Esophagus squamous epithelium (tissue), 5 donors: ENCODE data around the gene MUL1. TPM values are rescaled to one million over a fixed set of nuclear protein-coding genes. Genes with fewer than 3 reads are reported as not detected.

ENCODE experiments used
- DNase-seq: peaks from one replicate; lab custom pipeline; 2025; lab: John Stamatoyannopoulos, UW
- H3K27ac ChIP-seq, 4 donors: fragments of 200-600 bp; sonication (generic); one replicate each; pipeline ENCODE4 v1.5.1; 2016 to 2019; ENCODE audit warnings: mild to moderate bottlenecking in 1 of 4
- H3K27me3 ChIP-seq, 4 donors: fragments of 200-600 bp; sonication (generic); 1 replicate in 3 of 4; 2 replicates in 1 of 4; pipeline versions ENCODE4 v1.5.1 to v1.6.0; 2017 to 2021; ENCODE audit warnings: antibody characterized with exemption in 1 of 4
- H3K36me3 ChIP-seq, 3 donors: fragments of 200-600 bp; sonication (generic); one replicate each; pipeline ENCODE4 v1.5.1; 2016 to 2019
- H3K4me1 ChIP-seq, 3 donors: fragments of 200-600 bp; sonication (generic); one replicate each; pipeline ENCODE4 v1.5.1; 2017 to 2019
- H3K4me3 ChIP-seq, 4 donors: fragments of 200-600 bp; sonication (generic); 1 replicate in 3 of 4; 2 replicates in 1 of 4; pipeline ENCODE4 v1.5.1; 2016 to 2019; ENCODE audit warnings: mild to moderate bottlenecking in 2 of 4, moderate library complexity in 1 of 4
- H3K9me3 ChIP-seq, 3 donors: fragments of 200-600 bp; sonication (generic); one replicate each; pipeline ENCODE4 v1.5.1; 2016 to 2019
- CTCF ChIP-seq, 6 experiments: fragments of 450-650 bp in 4 of 6; fragments of 200-600 bp in 2 of 6; sonication (generic) in 2 of 6; IDR thresholded peaks; one replicate each; pipeline ENCODE4 v1.5.1; 2016 to 2019; ENCODE audit warnings: antibody characterized with exemption in 6 of 6, mild to moderate bottlenecking in 4 of 6, moderate library complexity in 4 of 6
- POLR2A ChIP-seq, 4 donors: fragments of 450-650 bp; IDR thresholded peaks; one replicate each; pipeline ENCODE4 v1.6.1; 2017; ENCODE audit warnings: antibody characterized with exemption in 4 of 4, mild to moderate bottlenecking in 4 of 4, moderate library complexity in 3 of 4
- WGBS, 2 donors: methylation state at CpG; one replicate each; pipeline ENCODE4 v1.1.5; 2018; 5-methylcytosine and 5-hydroxymethylcytosine counted together
- intact Hi-C: fragments of 100-400 bp; cut with DNase I; formaldehyde crosslinking; loops from one replicate; pipeline ENCODE4 v1.15.0; 2022
- total RNA-seq, 4 donors: library from RNA; depleted of rRNA; stranded (reverse); fragments of >200 nt; gene quantifications; one replicate each; pipeline ENCODE4 v1.1.0, GENCODE V29; 2016
- donor health status: DM: yes; HTN: yes; CAD: no.

Gene MUL1
- total RNA-seq, 4 donors from 2014 or later, result 19.0 to 35.6 (median 26.2) TPM

GRCh38 chr1:20479840-20480239, 28.1 kb downstream of the MUL1 start:
- H3K4me1 ChIP-seq, result peaks cover 15 to 40% (median 16%) of the 10 kb centered on the region in 3 donors
- no peaks in the 10 kb centered on the region for H3K36me3 ChIP-seq
- no peak for TF ChIP-seq CTCF (IDR thresholded peaks at IDR 0.05)
- no peak for TF ChIP-seq POLR2A (IDR thresholded peaks at IDR 0.05)
- 72 to 85% methylated on average over 4 of the region's 4 CpGs for WGBS, 2 donors
- H3K27ac ChIP-seq, result no peak overlapping the region
- intact Hi-C loops, result no loop called here
- no peak overlapping the region for H3K4me3 ChIP-seq
- DNase-seq, result no peak
- no peaks in the 10 kb centered on the region for H3K9me3 ChIP-seq
- H3K27me3 ChIP-seq, result peaks cover 0 to 100% (median 15%) of the 10 kb centered on the region in 4 donors

DNA sequence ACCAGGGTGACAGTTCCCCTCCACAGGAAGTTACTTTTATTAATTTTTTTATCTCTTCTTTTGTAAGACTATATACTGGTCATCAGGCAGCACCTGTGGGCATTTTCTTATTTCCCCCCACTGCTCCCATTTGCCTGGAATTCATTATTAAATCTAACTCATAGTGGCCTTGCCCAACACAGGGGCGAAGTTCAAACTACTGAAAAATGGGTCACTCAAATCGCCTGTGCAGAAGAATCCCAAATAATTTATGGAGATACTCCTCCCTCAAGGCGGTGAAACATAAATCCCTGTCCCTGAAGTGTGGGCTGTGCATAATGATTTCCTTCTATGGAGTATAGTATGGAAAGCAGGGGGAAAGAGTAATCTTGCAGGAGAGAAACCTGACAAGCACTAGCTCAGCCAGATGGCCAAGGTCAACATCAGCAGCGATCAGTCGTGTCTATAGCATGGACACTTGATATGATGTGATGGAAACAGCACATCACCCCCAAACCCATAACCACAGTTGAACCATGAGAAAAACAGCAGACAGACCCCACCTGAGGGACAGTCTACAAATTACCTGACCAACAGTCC, 29.8 kb downstream of the MUL1 start:
- no peak for TF ChIP-seq POLR2A (IDR thresholded peaks at IDR 0.05)
- no peak for TF ChIP-seq CTCF (IDR thresholded peaks at IDR 0.05)
- intact Hi-C loops, result no loop called here
- no peak for DNase-seq
- Histone ChIP-seq H3K27ac (no peak overlapping the region), H3K36me3 (no peaks in the 10 kb centered on the region), H3K9me3 (no peaks in the 10 kb centered on the region), H3K4me3 (no peak overlapping the region), H3K27me3 (peaks cover 0 to 100% (median 10%) of the 10 kb centered on the region in 4 donors), H3K4me1 (peaks cover 4 to 26% (median 6%) of the 10 kb centered on the region in 3 donors)
- WGBS, 2 donors, result 73 to 74% methylated on average over 5 of the region's 5 CpGs

- no peak for DNase-seq
- intact Hi-C loops, result no loop called here
- Histone ChIP-seq H3K27ac (no peak overlapping the region), H3K36me3 (no peaks in the 10 kb centered on the region), H3K9me3 (no peaks in the 10 kb centered on the region), H3K4me1 (peaks cover 4 to 22% (median 6%) of the 10 kb centered on the region in 3 donors), H3K27me3 (peaks cover 0 to 100% (median 10%) of the 10 kb centered on the region in 4 donors), H3K4me3 (no peak overlapping the region)
- TF ChIP-seq CTCF (IDR thresholded peaks at IDR 0.05) (no peak), POLR2A (IDR thresholded peaks at IDR 0.05) (no peak)
- WGBS, 2 donors, result 39 to 47% methylated on average over 9 to 10 of the region's 10 CpGs
Observed at GRCh38 chr1:20477348-20478056, 30.4 kb downstream of the MUL1 start.

DNA sequence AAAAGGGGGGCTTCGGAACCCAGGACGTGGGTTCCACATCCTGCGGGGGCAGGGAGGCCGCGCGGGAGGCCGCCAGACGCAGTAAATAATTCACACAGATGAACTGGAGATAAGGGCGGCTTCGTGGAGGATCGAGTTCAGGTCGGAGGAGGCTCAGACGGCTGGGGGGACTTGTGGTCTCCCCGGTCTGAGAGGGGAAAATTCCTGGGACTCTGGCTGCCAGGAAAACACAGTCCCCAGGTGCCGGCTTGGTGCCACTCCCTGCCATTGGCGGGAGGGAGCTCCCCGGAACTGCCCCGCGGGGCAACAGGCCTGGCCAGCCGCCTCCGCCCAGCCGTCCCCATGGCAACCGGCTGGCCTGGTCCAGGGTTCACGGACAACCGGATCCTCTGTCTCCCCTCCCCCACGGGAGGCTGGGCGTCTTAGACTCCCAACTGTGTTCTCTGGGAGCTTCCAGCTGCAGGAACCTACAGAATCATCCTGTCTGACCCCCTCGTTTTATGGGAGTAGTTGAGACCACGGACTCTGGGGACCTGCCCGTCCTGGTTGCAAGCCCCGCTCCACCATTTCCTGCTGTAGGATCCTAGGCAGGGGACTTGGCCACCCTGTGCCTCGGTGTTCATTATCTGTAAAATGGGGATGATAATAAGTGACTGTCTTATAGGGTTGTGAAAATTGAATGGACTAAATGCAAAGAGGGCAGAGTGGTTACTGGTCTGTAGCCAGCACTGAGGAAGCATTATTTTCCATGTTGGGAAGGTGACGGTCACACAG, 31.5 kb downstream of the MUL1 start:
- intact Hi-C loops, result no loop called here
- TF ChIP-seq CTCF (IDR thresholded peaks at IDR 0.05) (no peak), POLR2A (IDR thresholded peaks at IDR 0.05) (no peak)
- Histone ChIP-seq H3K4me1 (peaks cover 4 to 20% (median 6%) of the 10 kb centered on the region in 3 donors), H3K27me3 (peaks cover 0 to 96% (median 10%) of the 10 kb centered on the region in 4 donors), H3K4me3 (no peak overlapping the region), H3K27ac (no peak overlapping the region), H3K36me3 (no peaks in the 10 kb centered on the region), H3K9me3 (no peaks in the 10 kb centered on the region)
- 6 to 22% methylated on average over 16 to 27 of the region's 33 CpGs for WGBS, 2 donors
- no peak for DNase-seq
